CD14-positive monocyte (primary cell): ENCODE results near the gene FADS3. TPM values are rescaled to one million over a fixed set of nuclear protein-coding genes. Genes with fewer than 3 reads are reported as not detected.

ENCODE experiments used
- DNase-seq, 3 donors: peaks; one replicate each; pipeline ENCODE4 v3.0.0-alpha.2; 2011 to 2022
- H2AFZ ChIP-seq: 2 replicates; pipeline ENCODE4 v1.6.0; 2012; ENCODE audit warnings: mild to moderate bottlenecking, low read depth, low read length, inconsistent platforms; ENCODE audit not compliant: insufficient read depth, poor library complexity, severe bottlenecking
- H3K27ac ChIP-seq, 2 donors: 1 replicate in 1 of 2; 2 replicates in 1 of 2; pipeline ENCODE4 v1.5.1; 2012 to 2013; ENCODE audit warnings: low read length in 2 of 2, control low read depth in 1 of 2, inconsistent platforms in 1 of 2, low read depth in 1 of 2, mild to moderate bottlenecking in 1 of 2
- H3K27me3 ChIP-seq, 2 donors: one replicate each; pipeline versions ENCODE4 v1.6.0 to v1.6.1; 2011 to 2013; ENCODE audit warnings: low read length in 2 of 2; ENCODE audit not compliant: control insufficient read depth in 2 of 2, insufficient read depth in 2 of 2
- H3K36me3 ChIP-seq, 2 donors: replicated peaks in 1 of 2; 1 replicate in 1 of 2; 2 replicates in 1 of 2; pipeline versions ENCODE4 v1.5.1 to v1.6.1; 2012 to 2013; ENCODE audit warnings: low read length in 2 of 2, control low read depth in 1 of 2, inconsistent platforms in 1 of 2, mild to moderate bottlenecking in 1 of 2; ENCODE audit not compliant: insufficient read depth in 2 of 2, control insufficient read depth in 1 of 2
- H3K4me1 ChIP-seq, 2 donors: 1 replicate in 1 of 2; 2 replicates in 1 of 2; pipeline versions ENCODE4 v1.5.1 to v1.6.1; 2012 to 2013; ENCODE audit warnings: low read length in 2 of 2, control low read depth in 1 of 2, inconsistent platforms in 1 of 2, mild to moderate bottlenecking in 1 of 2, moderate library complexity in 1 of 2; ENCODE audit not compliant: insufficient read depth in 2 of 2, control insufficient read depth in 1 of 2
- H3K4me2 ChIP-seq: replicated peaks from 2 replicates; pipeline ENCODE3; 2012; ENCODE audit warnings: low read length, moderate library complexity, mild to moderate bottlenecking; ENCODE audit not compliant: poor library complexity, severe bottlenecking; ENCODE audit errors: extremely low read depth
- H3K4me3 ChIP-seq, 3 experiments: fragments of 200-600 bp in 1 of 3; sonication (generic) in 1 of 3; replicated peaks in 1 of 3; 1 replicate in 2 of 3; 2 replicates in 1 of 3; pipeline ENCODE4 v1.5.1; 2011 to 2013; ENCODE audit warnings: low read length in 3 of 3, mild to moderate bottlenecking in 3 of 3, control low read depth in 2 of 3, low read depth in 2 of 3, inconsistent platforms in 1 of 3, moderate library complexity in 1 of 3
- H3K79me2 ChIP-seq: 2 replicates; pipeline ENCODE4 v1.6.0; 2012; ENCODE audit warnings: mild to moderate bottlenecking, control low read depth, inconsistent platforms, low read length, moderate library complexity; ENCODE audit not compliant: insufficient read depth
- H3K9ac ChIP-seq: 2 replicates; pipeline ENCODE4 v1.6.0; 2017; ENCODE audit warnings: low read length, mild to moderate bottlenecking; ENCODE audit not compliant: insufficient read depth, poor library complexity, severe bottlenecking
- H3K9me3 ChIP-seq, 2 donors: replicated peaks in 1 of 2; 1 replicate in 1 of 2; 2 replicates in 1 of 2; pipeline versions ENCODE4 v1.5.1 to v1.6.1; 2012 to 2013; ENCODE audit warnings: low read length in 2 of 2, control low read depth in 1 of 2; ENCODE audit not compliant: control insufficient read depth in 1 of 2, insufficient read depth in 1 of 2
- H4K20me1 ChIP-seq: 2 replicates; pipeline ENCODE4 v1.6.0; 2012; ENCODE audit warnings: mild to moderate bottlenecking, low read length, control low read depth, moderate library complexity; ENCODE audit not compliant: insufficient read depth
- H3K27ac Mint-ChIP-seq, 7 donors: one replicate each; pipeline ENCODE4 v1.8.0; 2020; ENCODE audit warnings: mild to moderate bottlenecking in 7 of 7, mixed read lengths in 7 of 7, moderate library complexity in 6 of 7, inconsistent platforms in 2 of 7
- H3K27me3 Mint-ChIP-seq, 3 donors: one replicate each; pipeline ENCODE4 v1.8.0; 2021 to 2022; ENCODE audit warnings: low read depth in 3 of 3, mild to moderate bottlenecking in 3 of 3, mixed read lengths in 3 of 3, moderate library complexity in 3 of 3, inconsistent platforms in 1 of 3
- H3K36me3 Mint-ChIP-seq, 2 donors: one replicate each; pipeline ENCODE4 v1.8.0; 2020; ENCODE audit warnings: mixed read lengths in 2 of 2, inconsistent platforms in 1 of 2, mild to moderate bottlenecking in 1 of 2
- H3K4me1 Mint-ChIP-seq: one replicate; pipeline ENCODE4 v1.8.0; 2020; ENCODE audit warnings: mild to moderate bottlenecking, mixed read lengths
- H3K4me3 Mint-ChIP-seq, 2 donors: one replicate each; pipeline ENCODE4 v1.8.0; 2020; ENCODE audit warnings: mild to moderate bottlenecking in 2 of 2, mixed read lengths in 2 of 2, moderate library complexity in 1 of 2
- H3K9me3 Mint-ChIP-seq, 7 donors: one replicate each; pipeline ENCODE4 v1.8.0; 2020 to 2022; ENCODE audit warnings: mixed read lengths in 7 of 7, mild to moderate bottlenecking in 6 of 7, moderate library complexity in 6 of 7, inconsistent platforms in 2 of 7
- WGBS: methylation state at CpG from one replicate; pipeline ENCODE4 v1.1.5; 2013; ENCODE audit warnings: missing lambda C conversion rate; ENCODE audit not compliant: insufficient coverage; 5-methylcytosine and 5-hydroxymethylcytosine counted together
- intact Hi-C, 2 donors: fragments of 100-400 bp; cut with micrococcal nuclease; formaldehyde crosslinking; loops; one replicate each; pipeline versions ENCODE4 v1.15.0 to v1.15.1; 2023
- polyA plus RNA-seq, 3 donors: library from polyadenylated mRNA; depleted of rRNA in 1 of 3; unstranded in 2 of 3; stranded (reverse) in 1 of 3; fragments of 300-500 nt in 2 of 3; fragments of >200 nt in 1 of 3; fragmentation: Illumina TruSeq in 2 of 3; gene quantifications; 1 replicate in 2 of 3; 2 replicates in 1 of 3; pipeline ENCODE4 v1.2.3, GENCODE V29; 2012 to 2021
- TF ChIP-seq, protein P1 (sequence below): fragments of 200-600 bp; IDR thresholded peaks from one replicate; pipeline ENCODE4 v1.8.0; 2022; ENCODE audit warnings: antibody characterized with exemption, mild to moderate bottlenecking

FADS3 gene
- polyA plus RNA-seq, 3 donors: 2.5 to 6.8 (median 5.8) TPM

DNA sequence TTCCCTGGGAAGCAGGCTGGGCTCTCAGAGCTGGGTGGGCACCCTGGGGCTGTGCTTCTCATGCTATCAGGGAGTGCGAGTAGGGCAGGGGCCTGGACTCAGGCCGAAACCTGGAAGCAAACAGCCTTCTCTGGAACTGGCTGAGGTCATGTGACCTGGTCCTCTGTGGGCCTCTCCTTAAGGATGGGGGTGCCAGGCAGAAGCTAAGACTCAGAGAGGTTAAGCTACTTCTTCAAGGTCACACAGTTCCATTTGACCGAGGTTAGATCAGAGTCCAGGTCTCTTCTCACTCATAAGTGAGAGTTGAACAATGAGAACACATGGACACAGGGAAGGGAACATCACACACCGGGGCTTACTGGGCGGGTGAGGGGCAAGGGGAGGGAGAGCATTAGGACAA, 7.4 kb downstream of the FADS3 start:
- Histone ChIP-seq H2AFZ (no peak overlapping the region), H3K4me2 (no peak overlapping the region), H3K79me2 (no peaks in the 10 kb centered on the region), H3K4me3 (no peak overlapping the region), H3K27me3 (no peaks in the 10 kb centered on the region), H3K4me1 (no peaks in the 10 kb centered on the region), H3K9me3 (no peaks in the 10 kb centered on the region), H3K27ac (no peak overlapping the region), H3K36me3 (no peaks in the 10 kb centered on the region), H4K20me1 (no peaks in the 10 kb centered on the region), H3K9ac (no peak overlapping the region)
- intact Hi-C loops: loop anchor here in 1 of 2 donors (10.0 kb wide), 1 partner anchor 79 kb away; no protein-coding TSS in a partner anchor
- 100% methylated on average over 4 of the region's 5 CpGs for WGBS
- H3K27ac Mint-ChIP-seq: no peak overlapping the region
- peaks cover 0 to 4% (median 2%) of the 10 kb centered on the region in 7 donors for H3K9me3 Mint-ChIP-seq
- no peak for DNase-seq
- peaks cover 0 to 7% (median 5%) of the 10 kb centered on the region in 3 donors for H3K27me3 Mint-ChIP-seq
- H3K4me1 Mint-ChIP-seq: no peaks in the 10 kb centered on the region
- no peaks in the 10 kb centered on the region for H3K36me3 Mint-ChIP-seq
- no peak overlapping the region for H3K4me3 Mint-ChIP-seq
- TF ChIP-seq, protein P1, sequence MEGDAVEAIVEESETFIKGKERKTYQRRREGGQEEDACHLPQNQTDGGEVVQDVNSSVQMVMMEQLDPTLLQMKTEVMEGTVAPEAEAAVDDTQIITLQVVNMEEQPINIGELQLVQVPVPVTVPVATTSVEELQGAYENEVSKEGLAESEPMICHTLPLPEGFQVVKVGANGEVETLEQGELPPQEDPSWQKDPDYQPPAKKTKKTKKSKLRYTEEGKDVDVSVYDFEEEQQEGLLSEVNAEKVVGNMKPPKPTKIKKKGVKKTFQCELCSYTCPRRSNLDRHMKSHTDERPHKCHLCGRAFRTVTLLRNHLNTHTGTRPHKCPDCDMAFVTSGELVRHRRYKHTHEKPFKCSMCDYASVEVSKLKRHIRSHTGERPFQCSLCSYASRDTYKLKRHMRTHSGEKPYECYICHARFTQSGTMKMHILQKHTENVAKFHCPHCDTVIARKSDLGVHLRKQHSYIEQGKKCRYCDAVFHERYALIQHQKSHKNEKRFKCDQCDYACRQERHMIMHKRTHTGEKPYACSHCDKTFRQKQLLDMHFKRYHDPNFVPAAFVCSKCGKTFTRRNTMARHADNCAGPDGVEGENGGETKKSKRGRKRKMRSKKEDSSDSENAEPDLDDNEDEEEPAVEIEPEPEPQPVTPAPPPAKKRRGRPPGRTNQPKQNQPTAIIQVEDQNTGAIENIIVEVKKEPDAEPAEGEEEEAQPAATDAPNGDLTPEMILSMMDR: no peak

GRCh38 chr11:61883327-61883726, 8.0 kb downstream of the FADS3 start:
- no peaks in the 10 kb centered on the region for H3K36me3 Mint-ChIP-seq
- TF ChIP-seq, protein P1: no peak
- H3K4me1 Mint-ChIP-seq: no peaks in the 10 kb centered on the region
- Histone ChIP-seq H3K4me2 (no peak overlapping the region), H3K79me2 (no peaks in the 10 kb centered on the region), H3K4me1 (no peaks in the 10 kb centered on the region), H2AFZ (no peak overlapping the region), H3K27me3 (no peaks in the 10 kb centered on the region), H3K9ac (no peak overlapping the region), H3K9me3 (no peaks in the 10 kb centered on the region), H3K36me3 (no peaks in the 10 kb centered on the region), H4K20me1 (no peaks in the 10 kb centered on the region), H3K27ac (no peak overlapping the region), H3K4me3 (no peak overlapping the region)
- peaks cover 0 to 4% (median 2%) of the 10 kb centered on the region in 7 donors for H3K9me3 Mint-ChIP-seq
- H3K27ac Mint-ChIP-seq: no peak overlapping the region
- peaks cover under 1 to 7% (median 5%) of the 10 kb centered on the region in 3 donors for H3K27me3 Mint-ChIP-seq
- intact Hi-C loops: loop anchor here in 1 of 2 donors (10.0 kb wide), 1 partner anchor 79 kb away; no protein-coding TSS in a partner anchor
- DNase-seq: no peak
- WGBS: 95% methylated on average over 10 of the region's 10 CpGs
- no peak overlapping the region for H3K4me3 Mint-ChIP-seq
